ENCODE measurements around the gene SHISA7. TPM values are rescaled to one million over a fixed set of nuclear protein-coding genes. Genes with fewer than 3 reads are reported as not detected.
"Not testable (repeated sequence)": the region's sequence is repeated elsewhere in the genome, so short reads cannot be mapped to it uniquely, and the experiment has no call there.

The SHISA7 gene
- total RNA-seq, 1 donor from 2014 or later = 0.22 TPM

- no peak for TF ChIP-seq CTCF (conservative IDR thresholded peaks at IDR 0.05)
- H3K9me3 Mint-ChIP-seq = no peaks in the 10 kb centered on the region
- peaks cover 22% of the 10 kb centered on the region for H3K27me3 Mint-ChIP-seq
- H3K4me3 Mint-ChIP-seq = no peak overlapping the region
- H3K27ac Mint-ChIP-seq = no peak overlapping the region
- H3K36me3 Mint-ChIP-seq = no peaks in the 10 kb centered on the region
- no peaks in the 10 kb centered on the region for H3K4me1 Mint-ChIP-seq (ENCODE audit: unreplicated experiment)
- no peak for DNase-seq (ENCODE audit: extremely low spot score, unreplicated experiment)
Observed at GRCh38 chr19:55431183-55431582, 11.9 kb downstream of the SHISA7 start.

- H3K36me3 Mint-ChIP-seq = no peaks in the 10 kb centered on the region
- DNase-seq (ENCODE audit: extremely low spot score, unreplicated experiment) = no peak
- no peaks in the 10 kb centered on the region for H3K4me1 Mint-ChIP-seq (ENCODE audit: unreplicated experiment)
- peaks cover 42% of the 10 kb centered on the region for H3K27me3 Mint-ChIP-seq
- H3K27ac Mint-ChIP-seq = no peak overlapping the region
- no peak for TF ChIP-seq CTCF (conservative IDR thresholded peaks at IDR 0.05)
- no peaks in the 10 kb centered on the region for H3K9me3 Mint-ChIP-seq
- no peak overlapping the region for H3K4me3 Mint-ChIP-seq
Observed at GRCh38 chr19:55426042-55426441, 17.1 kb downstream of the SHISA7 start.

GRCh38 chr19:55424518-55424917, 18.6 kb downstream of the SHISA7 start:
- Mint-ChIP-seq H3K36me3 (no peaks in the 10 kb centered on the region), H3K4me1 (ENCODE audit: unreplicated experiment) (no peaks in the 10 kb centered on the region), H3K27ac (no peak overlapping the region), H3K27me3 (peaks cover 47% of the 10 kb centered on the region), H3K4me3 (no peak overlapping the region), H3K9me3 (no peaks in the 10 kb centered on the region)
- TF ChIP-seq CTCF (conservative IDR thresholded peaks at IDR 0.05) = no peak
- no peak for DNase-seq (ENCODE audit: extremely low spot score, unreplicated experiment)

GRCh38 chr19:55423225-55424005, 19.7 kb downstream of the SHISA7 start:
- TF ChIP-seq CTCF (conservative IDR thresholded peaks at IDR 0.05) = no peak
- H3K4me3 Mint-ChIP-seq = no peak overlapping the region
- DNase-seq (ENCODE audit: extremely low spot score, unreplicated experiment) = no peak
- H3K27ac Mint-ChIP-seq = no peak overlapping the region
- no peaks in the 10 kb centered on the region for H3K9me3 Mint-ChIP-seq
- H3K4me1 Mint-ChIP-seq (ENCODE audit: unreplicated experiment) = peaks cover under 1% of the 10 kb centered on the region
- H3K27me3 Mint-ChIP-seq = peaks cover 45% of the 10 kb centered on the region
- H3K36me3 Mint-ChIP-seq = no peaks in the 10 kb centered on the region

GRCh38 chr19:55421281-55421680, 21.8 kb downstream of the SHISA7 start:
- not testable (repeated sequence) for DNase-seq (ENCODE audit: extremely low spot score, unreplicated experiment); H3K36me3 Mint-ChIP-seq; H3K4me3 Mint-ChIP-seq; H3K4me1 Mint-ChIP-seq (ENCODE audit: unreplicated experiment); H3K9me3 Mint-ChIP-seq; H3K27ac Mint-ChIP-seq
- H3K27me3 Mint-ChIP-seq = peaks cover 42% of the 10 kb centered on the region

GRCh38 chr19:55419624-55420236, 23.4 kb downstream of the SHISA7 start:
- Mint-ChIP-seq H3K9me3 (no peaks in the 10 kb centered on the region), H3K4me1 (ENCODE audit: unreplicated experiment) (peaks cover 6% of the 10 kb centered on the region), H3K27me3 (peaks cover 32% of the 10 kb centered on the region), H3K4me3 (no peak overlapping the region), H3K36me3 (no peaks in the 10 kb centered on the region), H3K27ac (no peak overlapping the region)
- no peak for DNase-seq (ENCODE audit: extremely low spot score, unreplicated experiment)
- no peak for TF ChIP-seq CTCF (conservative IDR thresholded peaks at IDR 0.05)
